NCI-H1105 treated with DMSO at 0.1 percent for 48 hours (cell line): ENCODE data around the gene CDH4.
"Not testable (repeated sequence)": the region's sequence is repeated elsewhere in the genome, so short reads cannot be mapped to it uniquely, and the experiment has no call there.

ENCODE experiments used
- DNase-seq: peaks from one replicate; lab custom pipeline; 2025; lab: John Stamatoyannopoulos, UW

The CDH4 gene

DNA sequence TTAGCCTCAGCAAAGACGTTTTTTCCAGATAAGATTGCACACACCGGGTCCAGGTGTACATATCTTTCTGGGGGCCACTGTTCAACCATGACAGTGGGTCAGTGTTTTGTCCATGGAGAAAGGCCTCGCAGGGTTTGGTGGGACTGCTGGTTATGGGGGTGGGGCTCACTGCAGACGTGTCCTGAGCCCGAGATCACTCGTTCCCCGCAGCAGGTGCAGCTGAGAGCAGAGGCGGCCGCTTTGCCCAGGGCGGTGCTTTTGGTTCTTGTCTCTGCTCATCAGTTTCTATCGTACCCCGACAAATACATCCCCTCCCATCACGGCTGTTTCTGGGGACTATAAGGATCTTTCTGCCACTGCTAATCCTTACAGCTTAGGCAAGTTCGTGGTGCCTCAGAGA, 166.9 kb downstream of the CDH4 start:
- DNase-seq = no peak

GRCh38 chr20:61419501-61419900, 167.4 kb downstream of the CDH4 start:
- DNase-seq = no peak

- no peak for DNase-seq
Measured at GRCh38 chr20:61420056-61420455, 168.0 kb downstream of the CDH4 start.

DNA sequence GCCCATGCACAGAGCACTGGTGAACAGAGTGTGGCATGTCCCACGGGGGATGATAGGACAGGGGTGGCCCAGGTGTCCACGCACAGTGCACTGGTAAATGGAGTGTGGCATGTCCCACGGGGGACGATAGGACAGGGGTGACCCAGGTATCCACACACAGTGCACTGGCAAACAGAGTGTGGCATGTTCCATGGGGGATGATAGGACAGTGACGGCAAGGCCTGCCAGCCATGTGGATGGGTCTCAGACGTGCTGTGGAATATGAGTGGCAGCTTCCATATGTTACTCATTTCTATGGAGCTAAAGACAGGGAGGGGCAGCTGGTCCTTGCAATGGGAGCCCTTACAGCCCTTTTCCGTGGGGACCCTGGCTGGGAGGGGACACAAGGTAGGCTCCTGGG, 168.7 kb downstream of the CDH4 start:
- DNase-seq = no peak

DNA sequence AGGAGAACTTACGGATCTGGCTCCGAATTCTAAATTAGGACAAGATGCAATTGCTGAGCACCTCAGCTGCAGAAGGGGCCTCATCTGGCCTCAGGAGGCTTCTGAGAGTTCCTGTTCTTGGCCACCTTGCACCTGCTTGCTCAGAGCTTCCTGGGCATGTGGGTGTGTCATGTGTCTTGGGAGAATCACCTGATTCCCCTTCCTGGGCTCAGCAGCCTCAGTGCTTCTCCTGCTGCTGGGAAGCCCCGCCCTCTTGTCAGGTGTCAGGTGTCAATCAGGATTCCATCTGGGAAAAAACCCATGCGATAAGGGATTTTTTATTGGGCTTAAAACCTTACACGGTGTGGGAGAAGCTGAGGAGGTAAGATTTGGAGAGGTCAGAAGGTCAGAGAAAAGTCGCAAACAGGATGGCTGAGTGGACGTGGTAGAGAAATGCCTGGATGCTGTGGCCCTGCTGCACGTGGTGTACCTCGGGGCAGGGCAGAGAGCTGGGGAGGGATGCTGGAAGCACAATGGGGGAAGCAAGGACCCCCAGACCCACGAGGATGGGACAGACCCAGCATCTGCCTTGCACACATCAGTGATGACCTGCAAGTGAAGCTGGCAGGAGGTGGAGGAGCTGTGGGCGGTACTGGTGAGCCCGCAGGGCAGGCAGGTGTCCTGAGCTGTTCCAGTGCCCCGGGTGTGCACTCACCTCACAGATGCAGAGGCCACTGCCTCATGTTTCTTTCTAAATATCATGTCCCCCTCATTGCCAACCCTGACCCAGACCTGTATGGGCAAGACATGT, 170.8 kb downstream of the CDH4 start:
- DNase-seq = no peak

- no peak for DNase-seq
Measured at GRCh38 chr20:61424011-61424627, 172.1 kb downstream of the CDH4 start.

GRCh38 chr20:61424628-61425420, 172.8 kb downstream of the CDH4 start:
- DNase-seq = no peak

- not testable (repeated sequence) for DNase-seq
Measured at GRCh38 chr20:61425541-61425991, 173.5 kb downstream of the CDH4 start.

DNA sequence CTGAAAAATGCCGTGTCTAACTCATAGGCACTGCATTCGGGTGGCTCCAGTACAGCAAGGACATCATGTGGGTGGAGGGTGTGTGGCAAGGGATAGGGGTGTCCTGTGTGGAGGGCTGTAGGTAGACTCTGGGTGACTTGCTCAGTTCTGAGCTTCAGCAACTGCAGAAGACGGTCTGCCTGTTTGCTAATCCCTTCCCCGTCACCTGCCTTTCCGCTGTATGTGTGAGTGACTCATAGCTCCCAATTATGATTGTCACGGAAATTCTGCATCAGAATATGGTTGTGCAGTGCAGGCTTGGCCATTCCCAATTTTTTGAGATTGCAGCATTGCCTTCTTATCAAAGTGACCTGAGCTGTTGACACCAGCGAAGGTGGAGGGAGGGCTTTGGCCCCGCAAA, 174.3 kb downstream of the CDH4 start:
- DNase-seq = no peak

DNA sequence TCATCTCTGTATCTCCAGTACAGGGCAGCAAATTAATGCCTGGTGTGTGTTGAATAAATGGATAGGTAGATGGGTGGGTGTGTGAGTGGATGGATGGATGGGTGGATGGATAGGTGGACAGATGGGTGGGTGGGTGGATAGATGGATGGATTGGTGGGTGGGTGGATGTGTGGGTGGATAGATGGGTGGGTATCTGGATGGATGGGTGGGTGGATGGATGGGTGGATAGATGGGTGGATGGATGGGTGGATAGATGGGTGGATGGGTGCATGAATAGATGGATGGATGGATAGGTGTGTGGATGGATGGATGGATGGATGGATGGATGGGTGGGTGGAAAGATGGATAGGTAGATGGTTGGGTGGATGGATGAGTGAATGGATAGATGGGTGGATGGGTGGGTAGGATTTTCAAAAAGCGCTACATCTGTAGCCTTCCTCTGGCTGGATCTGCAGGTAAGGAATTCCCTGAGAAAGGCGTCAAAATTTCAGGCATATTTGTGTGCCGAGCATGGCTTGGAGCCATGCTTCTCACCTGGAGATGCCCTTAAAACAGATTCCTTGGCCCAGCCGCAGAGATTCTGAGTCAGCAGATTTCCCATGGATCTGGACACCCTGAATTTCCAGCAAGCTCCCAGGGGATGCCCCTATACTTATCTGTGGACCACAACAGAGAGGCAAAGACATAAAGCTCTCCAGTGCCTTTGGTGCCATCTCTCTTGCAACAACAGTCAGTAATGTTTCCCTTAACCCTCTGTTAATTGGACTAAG, 177.6 kb downstream of the CDH4 start:
- no peak for DNase-seq

DNA sequence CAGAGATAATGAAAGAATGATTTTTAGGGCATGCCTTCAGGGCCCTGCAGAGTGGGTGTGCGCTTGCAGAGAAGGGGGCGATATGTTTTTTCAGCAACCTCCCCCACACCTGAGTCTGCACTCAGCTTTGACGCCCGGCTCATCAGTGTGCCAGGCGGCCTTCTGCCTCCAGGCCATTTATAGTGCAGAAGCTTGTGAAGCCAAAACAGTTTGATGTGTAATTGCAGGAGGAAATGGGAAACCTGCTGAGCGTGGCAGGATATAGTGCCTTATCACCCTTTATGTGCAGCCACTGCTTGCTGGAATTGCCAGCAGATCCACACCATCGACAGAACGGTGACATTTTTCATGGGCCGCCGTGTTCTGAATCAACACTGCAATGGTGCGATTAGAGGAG, 178.2 kb downstream of the CDH4 start:
- peak; percentile 16 for DNase-seq

- no peak for DNase-seq
Measured at GRCh38 chr20:61433176-61433575, 181.1 kb downstream of the CDH4 start.

GRCh38 chr20:61433816-61434215, 181.8 kb downstream of the CDH4 start:
- no peak for DNase-seq

- DNase-seq = no peak
Measured at GRCh38 chr20:61434341-61434781, 182.3 kb downstream of the CDH4 start.

DNA sequence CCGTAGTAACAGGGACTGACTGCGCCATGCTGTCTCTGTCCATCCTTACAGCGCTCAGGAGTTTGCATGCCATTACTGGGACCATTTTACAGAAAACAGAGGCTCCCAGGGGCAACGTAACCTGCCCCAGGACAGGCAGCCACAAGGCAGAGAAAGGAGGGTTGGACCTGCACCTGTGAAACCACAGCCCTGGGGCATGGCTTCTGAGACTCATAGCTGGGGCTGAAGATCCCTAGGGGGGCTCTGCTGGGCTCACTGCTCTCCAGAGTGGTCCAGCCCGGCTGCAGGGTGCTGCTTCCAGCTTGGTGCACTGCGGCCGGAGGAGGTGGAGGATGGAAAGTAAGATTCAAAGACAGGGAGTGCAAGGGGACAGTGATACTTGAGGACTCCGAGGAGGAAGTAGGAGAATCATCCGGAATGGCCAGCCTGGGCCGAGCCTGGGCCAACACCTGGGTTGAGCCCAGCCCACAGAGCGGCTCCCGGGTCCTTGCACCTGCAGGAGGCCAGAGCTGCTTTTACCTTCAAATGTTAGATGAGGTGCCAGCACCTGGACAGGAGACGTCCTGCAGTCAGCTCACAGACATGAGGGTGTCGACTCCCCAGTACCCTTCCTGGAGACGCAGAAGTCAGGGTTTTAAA, 183.2 kb downstream of the CDH4 start:
- no peak for DNase-seq

- DNase-seq = no peak
Measured at GRCh38 chr20:61435823-61436220, 183.8 kb downstream of the CDH4 start.

DNA sequence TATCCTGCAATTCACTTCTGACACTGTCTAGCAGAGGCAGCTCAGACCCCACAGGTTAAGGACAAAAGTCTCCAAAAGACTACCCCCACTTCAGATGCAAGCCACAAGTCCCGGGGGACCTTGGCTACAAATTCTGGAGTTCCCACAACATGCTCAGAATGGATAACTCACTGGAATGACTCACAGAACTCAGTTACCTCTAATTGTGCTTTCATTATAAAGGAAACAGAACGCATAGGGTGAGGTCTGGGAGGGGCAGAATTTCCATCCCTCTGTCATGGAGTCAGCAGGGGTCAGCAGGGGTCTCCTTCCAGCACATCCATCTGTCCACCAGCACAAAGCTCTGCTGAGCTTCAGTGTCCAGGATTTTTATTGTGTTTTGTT, 184.2 kb downstream of the CDH4 start:
- no peak for DNase-seq

DNA sequence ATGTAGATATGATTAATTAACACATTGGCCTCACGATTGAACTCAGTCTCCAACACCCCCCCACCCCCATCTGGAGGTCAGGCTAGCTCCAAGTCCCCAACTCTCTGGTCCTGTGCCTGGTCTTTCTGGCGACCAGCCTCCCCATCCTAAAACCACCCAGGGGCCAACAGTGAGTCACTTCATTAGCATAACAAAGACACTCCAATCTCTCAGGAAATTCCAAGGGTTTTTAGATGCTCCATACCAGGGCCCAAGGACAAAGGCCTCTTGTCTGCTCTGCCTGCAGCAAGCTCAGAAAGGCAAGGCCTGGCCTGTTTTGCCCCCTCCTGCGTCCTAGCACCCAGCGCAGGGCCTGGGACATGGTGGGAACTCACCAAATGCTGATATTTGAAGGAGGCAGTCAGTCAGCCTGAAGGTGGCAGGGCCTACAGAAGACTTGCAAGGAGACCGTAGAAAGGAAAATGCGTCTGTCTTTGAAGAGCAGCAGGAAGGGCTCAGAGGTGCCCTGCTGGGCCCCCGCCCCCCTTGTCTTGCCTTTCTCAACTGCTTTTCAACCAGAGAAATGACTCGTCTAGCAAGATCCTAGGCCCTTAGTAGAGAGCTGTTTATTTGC, 184.7 kb downstream of the CDH4 start:
- DNase-seq = no peak

- DNase-seq = no peak
Measured at GRCh38 chr20:61437280-61438206, 185.5 kb downstream of the CDH4 start.

DNA sequence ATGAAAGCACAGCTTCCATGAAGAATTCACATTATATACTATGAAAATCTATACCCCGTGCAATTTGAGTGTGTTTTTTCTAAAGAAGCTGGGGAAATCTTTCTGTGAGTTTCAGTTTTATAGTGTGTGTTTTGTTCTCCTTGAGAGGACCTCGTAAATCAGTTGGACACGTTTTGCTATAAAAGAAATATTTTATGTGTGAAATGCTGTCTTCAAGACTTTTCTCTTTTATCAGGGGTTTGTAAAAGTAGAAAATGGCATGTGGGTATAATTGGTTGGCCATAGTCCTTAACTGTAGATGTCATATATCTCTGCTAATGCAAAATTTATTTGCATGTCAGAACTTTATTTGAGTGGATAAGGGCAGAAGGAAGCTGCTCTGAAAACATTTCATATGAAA, 186.2 kb downstream of the CDH4 start:
- DNase-seq = no peak
